HG03045 (cell line): ENCODE data around the gene AKAP17A.
A peak's percentile ranks its signal among the peaks of the same experiment; 100 is the strongest.
"Not testable (repeated sequence)": the region's sequence is repeated elsewhere in the genome, so short reads cannot be mapped to it uniquely, and the experiment has no call there.

Experiments
- ATAC-seq: cut with Tn5 transposase; IDR thresholded peaks from one replicate; pipeline ENCODE4 v1.9.1; 2021; ENCODE audit warnings: mild to moderate bottlenecking, moderate library complexity; ENCODE audit not compliant: unreplicated experiment

Gene AKAP17A, protein sequence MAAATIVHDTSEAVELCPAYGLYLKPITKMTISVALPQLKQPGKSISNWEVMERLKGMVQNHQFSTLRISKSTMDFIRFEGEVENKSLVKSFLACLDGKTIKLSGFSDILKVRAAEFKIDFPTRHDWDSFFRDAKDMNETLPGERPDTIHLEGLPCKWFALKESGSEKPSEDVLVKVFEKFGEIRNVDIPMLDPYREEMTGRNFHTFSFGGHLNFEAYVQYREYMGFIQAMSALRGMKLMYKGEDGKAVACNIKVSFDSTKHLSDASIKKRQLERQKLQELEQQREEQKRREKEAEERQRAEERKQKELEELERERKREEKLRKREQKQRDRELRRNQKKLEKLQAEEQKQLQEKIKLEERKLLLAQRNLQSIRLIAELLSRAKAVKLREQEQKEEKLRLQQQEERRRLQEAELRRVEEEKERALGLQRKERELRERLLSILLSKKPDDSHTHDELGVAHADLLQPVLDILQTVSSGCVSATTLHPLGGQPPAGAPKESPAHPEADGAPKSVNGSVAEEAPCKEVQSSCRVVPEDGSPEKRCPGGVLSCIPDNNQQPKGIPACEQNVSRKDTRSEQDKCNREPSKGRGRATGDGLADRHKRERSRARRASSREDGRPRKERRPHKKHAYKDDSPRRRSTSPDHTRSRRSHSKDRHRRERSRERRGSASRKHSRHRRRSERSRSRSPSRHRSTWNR

GRCh38 chrX:1591102-1591862 is at the start of gene AKAP17A:
TSS of gene AKAP17A (plus strand) at chrX:1591604. CDS start at chrX:1593463, 1,859 bp downstream.
- peak; percentile 89 for ATAC-seq

GRCh38 chrX:1542994-1543725 is 48.2 kb upstream of the AKAP17A start:
- ATAC-seq = no peak

GRCh38 chrX:1545776-1546408 is 45.5 kb upstream of the AKAP17A start:
- no peak for ATAC-seq

DNA sequence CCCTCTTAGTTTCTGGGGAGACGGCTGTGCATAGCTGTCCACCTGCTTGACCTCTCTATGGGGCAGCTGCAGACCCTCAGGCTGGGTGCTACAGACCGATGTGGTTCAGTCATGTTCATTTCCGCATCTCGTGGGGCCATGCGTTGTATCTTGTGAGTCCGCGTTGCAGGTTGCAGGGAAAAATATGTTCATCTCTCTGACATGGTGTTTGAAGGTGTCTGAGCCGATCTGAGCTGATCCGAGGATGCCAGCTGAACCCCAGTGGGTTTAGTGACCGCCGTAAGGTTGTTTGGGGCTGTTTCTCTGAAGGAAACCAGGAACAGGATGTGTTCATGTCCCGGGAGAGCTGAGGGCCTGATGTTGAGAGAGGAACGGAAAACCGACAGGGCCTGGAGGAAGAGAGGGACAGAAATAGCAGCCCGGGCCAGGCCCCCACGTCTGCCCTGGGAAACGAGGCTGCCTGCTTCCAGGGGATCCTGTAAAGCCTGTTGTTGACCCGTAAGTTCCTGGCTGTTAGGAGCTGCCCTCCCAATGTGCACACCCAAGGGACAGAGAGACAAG is 44.6 kb upstream of the AKAP17A start:
- no peak for ATAC-seq

DNA sequence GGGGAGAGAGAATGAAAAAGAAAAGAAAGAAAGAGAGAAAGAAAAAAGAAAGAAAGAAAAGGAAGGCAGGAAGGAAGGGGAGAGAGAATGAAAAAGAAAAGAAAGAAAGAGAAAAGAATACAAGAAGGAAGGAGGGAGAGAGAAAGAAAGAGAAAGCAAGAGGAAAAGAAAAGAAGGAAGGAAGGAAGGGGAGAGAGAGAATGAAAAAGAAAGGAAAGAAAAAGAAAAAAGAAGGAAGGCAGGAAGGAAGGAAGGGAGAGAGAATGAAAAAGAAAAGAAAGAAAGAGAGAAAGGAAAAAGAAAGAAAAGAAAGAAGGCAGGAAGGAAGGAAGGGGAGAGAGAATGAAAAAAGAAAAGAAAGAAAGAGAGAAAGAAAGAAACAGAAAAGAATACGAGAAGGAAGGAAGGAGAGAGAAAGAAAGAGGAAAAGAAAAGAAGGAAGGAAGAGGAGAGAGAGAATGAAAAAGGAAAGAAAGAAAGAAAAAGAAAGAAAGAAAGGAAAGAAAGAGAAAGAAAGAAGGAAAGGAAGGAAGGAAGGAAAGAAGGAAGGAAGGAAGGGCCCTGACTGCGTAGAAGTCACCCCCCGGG is 39.4 kb upstream of the AKAP17A start:
- no peak for ATAC-seq

DNA sequence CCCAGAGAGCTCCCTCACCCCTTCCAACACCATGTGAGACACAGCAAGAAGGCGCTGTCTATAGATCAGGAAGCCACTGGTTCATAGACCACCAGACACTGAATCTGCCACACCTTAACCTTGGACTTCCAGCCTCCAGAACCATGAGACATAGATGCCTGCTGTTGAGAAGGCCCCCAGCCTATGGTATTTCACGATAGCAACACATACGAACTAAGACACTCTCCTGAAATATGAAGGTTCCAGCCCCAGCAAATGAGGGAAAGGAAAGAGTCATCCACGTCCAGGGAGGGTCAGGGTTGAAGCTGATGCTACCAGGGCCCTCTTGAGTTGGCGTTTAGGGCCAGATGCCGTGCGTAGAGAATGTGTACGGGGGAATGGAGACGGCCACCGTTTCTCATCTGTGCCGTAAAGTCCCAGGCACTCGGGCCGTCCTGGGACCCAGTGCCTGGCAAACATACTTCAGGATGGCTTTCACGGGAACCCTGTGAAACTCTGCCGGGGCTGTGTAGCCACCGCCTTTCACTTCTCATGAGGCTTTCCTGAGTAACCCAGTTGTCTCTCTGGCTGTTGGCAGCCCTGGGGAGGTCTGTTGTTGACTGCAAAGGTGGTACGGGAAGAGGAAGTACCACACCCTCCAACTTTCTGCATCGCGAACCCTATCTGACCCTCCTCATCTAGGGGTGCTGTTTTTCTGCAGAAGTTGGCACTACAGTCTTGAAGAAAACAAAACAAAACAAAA is 36.8 kb upstream of the AKAP17A start:
- ATAC-seq = no peak

GRCh38 chrX:1555370-1555769 is 36.0 kb upstream of the AKAP17A start:
- ATAC-seq = no peak

DNA sequence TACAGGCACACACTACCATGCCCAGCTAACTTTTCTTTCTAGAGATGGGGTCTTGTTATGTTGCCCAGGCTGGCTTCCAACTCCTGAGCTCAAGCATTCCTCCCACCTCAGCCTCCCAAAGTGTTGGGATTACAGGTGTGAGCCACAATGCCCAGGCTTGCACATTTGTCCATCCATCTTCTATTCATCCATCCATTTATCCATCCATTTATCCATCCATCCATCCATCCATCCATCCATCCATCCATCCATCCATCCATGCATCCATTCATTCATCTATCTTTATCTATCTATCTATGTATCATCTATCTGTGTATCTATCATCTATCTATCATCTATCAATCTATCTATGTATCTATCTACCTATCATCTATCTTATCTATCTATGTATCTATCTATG is 34.0 kb upstream of the AKAP17A start:
- not testable (repeated sequence) for ATAC-seq

- ATAC-seq = no peak
These were observed 32.5 kb upstream of the AKAP17A start for GRCh38 chrX:1558761-1559468.

DNA sequence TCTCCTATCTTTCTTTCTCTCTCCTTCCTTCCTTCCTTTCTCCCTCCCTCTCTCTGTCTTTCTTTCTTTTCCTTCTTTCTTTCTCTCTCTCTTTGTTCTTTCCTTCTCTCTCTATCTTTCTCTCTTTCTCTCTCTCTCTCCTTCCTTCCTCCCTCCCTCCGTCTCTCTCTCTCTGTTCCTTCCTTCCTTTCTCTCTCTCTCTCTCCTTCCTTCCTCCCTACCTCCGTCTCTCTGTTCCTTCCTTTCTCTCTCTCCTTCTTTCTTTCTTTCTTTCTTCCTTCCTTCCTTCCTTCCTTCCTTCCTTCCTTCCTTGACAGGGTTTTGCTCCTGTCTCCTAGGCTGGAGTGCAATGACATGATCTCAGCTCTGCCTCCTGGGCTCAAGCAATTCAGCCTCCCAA is 30.2 kb upstream of the AKAP17A start:
- ATAC-seq = no peak

GRCh38 chrX:1564077-1564476 is 27.3 kb upstream of the AKAP17A start:
- not testable (repeated sequence) for ATAC-seq

- no peak for ATAC-seq
These were observed 26.4 kb upstream of the AKAP17A start for GRCh38 chrX:1564750-1565683.

DNA sequence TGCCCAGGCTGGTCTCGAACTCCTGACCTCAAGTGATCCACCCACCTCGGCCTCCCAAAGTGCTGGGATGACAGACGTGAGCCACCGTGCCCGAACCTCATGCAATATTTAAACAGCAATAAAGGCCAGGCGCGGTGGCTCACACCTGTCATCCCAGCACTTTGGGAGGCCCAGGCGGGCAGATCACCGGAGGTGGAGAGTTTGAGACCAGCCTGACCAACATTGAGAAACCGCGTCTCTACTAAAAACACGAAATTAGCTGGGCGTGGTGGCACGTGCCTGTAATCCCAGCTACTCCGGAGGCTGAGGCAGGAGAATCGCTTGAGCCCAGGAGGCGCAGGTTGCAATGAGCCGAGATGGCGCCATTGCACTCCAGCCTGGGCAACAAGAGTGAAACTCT is 17.2 kb upstream of the AKAP17A start:
- ATAC-seq = not testable (repeated sequence)

- no peak for ATAC-seq
These were observed 15.0 kb upstream of the AKAP17A start for GRCh38 chrX:1576201-1576992.

- no peak for ATAC-seq
These were observed 13.6 kb upstream of the AKAP17A start for GRCh38 chrX:1577845-1578244.

GRCh38 chrX:1578511-1579173 is 12.8 kb upstream of the AKAP17A start:
- no peak for ATAC-seq
